NOMO-1 treated with dmso at 0.1 percent for 144 hours (cell line): ENCODE measurements around the gene AADACL4.
"Not testable (repeated sequence)": the region's sequence is repeated elsewhere in the genome, so short reads cannot be mapped to it uniquely, and the experiment has no call there.

Source experiments
- DNase-seq: peaks from one replicate; lab custom pipeline; 2025; ENCODE audit not compliant: unreplicated experiment; lab: John Stamatoyannopoulos, UW

Gene AADACL4

DNA sequence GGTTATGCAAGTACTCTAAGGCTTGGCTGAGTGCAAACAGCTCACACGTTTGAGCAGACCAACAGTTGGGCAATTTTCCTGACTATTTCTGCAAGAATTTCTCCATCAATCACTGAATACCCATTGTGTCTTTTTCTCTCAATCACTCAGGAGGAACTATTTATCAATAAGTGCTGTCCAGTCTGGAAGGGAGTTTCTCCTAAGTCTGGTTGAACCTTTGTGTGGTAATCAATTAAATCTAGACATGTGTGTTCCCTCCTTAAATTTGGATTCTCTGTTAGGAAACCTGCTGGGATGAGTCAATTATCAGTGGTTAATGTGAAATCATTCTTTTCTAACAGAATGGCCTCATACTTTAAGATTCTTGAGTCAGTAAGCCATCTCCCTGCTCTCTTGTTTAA is 65.2 kb downstream of the AADACL4 start:
- no peak for DNase-seq

DNA sequence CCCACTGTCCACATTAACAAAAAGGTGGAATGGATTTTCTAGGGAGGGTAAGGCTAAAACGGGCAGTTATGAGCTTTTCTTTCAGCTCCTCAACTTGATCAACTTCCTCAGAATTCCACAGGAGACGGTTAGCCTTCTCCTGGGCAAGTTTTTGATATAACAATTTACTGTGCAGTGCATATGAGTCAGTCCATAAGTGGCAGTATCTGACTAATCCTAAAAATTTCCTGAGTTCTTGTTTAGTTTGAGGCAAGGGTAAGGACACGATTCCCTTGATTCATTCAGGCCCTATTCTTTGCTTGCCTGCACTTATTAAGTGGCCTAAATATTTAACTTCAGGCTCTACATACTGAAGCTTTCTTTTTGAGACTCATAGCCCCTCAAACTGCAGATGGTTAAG is 65.8 kb downstream of the AADACL4 start:
- no peak for DNase-seq

DNA sequence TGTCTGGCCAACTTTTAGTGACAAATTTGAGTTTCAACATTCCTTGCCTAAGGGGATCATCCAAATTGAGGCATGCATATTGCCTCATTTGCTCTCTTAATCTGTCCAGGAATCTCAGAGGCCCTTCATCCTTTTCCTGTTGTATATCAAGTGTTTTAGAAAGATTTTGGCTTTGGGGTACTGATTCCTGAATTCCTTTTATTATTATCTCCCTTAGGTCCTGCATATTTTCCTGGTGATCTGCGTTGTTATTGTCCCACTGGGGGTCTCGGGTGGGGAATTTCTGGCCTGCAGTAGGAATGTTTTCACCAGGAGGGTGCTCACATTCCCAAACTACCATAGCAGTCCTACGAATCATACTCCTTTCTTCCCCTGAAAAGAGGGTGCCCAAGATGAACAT is 67.7 kb downstream of the AADACL4 start:
- DNase-seq, result no peak

DNA sequence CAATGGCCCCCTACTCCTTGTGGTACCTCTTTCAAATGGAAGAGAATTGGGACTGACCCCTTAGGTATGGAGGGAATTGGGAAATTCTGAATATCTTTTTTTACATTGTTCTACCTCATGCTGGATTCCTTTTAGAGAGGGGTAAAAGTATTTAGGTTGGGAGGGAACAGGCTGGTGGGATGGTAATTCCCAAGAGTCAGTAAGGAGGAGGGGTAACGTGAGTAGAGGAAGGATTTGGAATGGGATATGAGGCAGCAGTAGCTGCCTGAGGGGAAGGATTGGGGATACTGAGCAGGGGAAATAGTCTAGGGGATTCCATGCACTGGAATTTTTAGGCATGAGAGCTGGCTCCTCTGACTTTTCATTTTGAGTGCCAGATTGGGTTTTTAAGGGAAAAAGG is 68.2 kb downstream of the AADACL4 start:
- DNase-seq, result no peak

DNA sequence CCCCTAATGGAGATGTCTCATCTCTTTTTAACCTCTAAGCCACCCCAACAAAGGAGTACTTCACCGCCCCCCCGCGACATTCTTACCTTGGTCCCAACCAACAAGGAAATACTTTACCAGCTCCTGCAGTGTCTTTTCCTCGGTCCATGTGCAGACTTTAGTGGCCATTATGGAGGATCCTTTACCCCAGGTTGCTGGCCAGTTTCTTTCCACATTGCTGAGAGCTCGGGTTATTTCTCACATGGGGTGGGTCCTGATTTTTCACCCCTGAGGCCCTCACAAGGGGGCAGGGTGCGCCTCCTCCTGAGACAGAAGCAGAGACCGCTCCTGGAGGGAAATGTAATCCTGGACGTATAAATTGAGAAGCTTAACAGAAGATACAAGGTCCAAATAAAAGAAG is 69.0 kb downstream of the AADACL4 start:
- no peak for DNase-seq

DNA sequence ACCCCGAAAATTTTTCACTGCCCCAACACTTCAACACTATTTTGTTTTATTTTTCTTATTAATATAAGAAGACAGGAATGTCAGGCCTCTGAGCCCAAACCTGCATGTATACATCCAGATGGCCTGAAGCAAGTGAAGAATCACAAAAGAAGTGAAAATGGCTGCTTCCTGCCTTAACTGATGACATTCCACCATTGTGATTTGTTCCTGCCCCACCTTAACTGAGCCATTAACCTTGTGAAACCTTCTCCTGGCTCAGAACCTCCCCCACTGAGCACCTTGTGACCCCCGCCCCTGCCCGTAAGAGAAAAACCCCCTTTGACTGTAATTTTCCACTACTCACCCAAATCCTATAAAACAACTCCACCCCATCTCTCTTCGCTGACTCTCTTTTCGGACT is 69.8 kb downstream of the AADACL4 start:
- not testable (repeated sequence) for DNase-seq

DNA sequence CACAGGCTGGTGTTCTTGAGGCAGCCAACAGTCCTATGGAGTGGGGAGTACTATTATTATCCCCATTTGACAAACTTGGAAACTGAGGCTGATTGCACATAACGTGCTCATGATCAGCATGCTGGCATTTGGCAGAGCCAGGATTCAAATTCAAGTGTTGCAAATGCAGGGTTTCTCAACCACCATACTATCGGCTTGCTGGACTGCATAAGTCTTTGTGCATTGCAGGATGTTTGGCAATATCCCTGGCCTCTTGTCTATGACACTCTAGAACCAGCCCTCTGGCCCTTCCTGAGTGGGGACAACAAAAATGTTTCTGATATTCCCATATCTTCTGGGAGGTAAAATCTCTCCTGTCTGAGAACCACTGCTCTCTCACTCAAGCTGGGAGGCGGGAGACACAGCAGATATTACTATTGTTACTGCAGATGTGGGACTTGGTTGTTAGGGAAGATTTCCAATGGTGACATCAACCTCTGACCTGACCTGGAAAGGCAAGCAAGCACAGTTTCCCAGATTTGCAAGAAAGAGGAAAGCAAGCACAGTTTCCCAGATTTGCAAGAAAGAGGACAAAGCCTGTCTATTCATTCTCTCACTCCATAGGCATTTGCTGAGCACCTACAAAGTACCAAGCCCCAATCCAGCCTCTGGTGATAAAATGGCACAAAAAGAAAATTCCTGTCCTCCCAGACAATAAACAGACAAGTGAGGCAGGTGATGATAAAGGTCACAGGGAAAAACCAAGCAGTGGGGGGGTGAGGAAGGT is 71.0 kb downstream of the AADACL4 start:
- no peak for DNase-seq

DNA sequence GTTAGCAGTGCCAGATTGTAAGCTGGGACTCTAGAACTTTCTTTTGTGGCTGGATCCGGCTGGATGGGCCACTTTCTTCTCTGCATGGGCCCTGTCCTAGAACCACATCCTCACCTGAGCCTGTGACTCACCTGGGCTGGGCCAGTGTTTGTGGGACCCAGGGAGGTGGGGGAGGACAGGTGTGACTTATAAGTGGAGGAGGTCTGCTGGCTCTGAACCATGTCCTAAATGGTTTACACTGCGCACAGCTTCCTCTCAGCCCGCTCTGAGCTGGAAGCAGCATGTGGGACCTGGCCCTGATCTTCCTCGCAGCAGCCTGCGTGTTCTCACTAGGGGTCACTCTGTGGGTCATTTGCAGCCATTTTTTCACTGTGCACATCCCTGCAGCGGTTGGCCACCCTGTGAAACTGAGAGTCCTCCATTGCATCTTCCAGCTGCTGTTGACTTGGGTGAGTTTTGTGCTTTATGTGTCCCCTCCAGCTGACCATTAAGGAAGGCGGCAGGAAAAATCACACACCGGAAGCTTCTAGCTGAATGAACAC is 72.1 kb downstream of the AADACL4 start, which contains the start of gene AADACL3:
AADACL3 (plus strand) TSS at position 215 of the 542 bp plus-strand sequence; CDS start at position 282, 67 bp downstream.
- DNase-seq, result no peak
